T-helper 22 cell (primary cell): ENCODE measurements around the gene FKBP5.
"Not testable (repeated sequence)": the region's sequence is repeated elsewhere in the genome, so short reads cannot be mapped to it uniquely, and the experiment has no call there.

Experiments
- DNase-seq: peaks from one replicate; pipeline ENCODE4 v3.0.0-alpha.2; 2020; ENCODE audit warnings: low read depth

Gene FKBP5

GRCh38 chr6:35543459-35544193 is 145.1 kb downstream of the FKBP5 start:
- DNase-seq: no peak

- DNase-seq: no peak
Measured at GRCh38 chr6:35541836-35542235, 146.9 kb downstream of the FKBP5 start.

- no peak for DNase-seq
Measured at GRCh38 chr6:35539223-35539622, 149.5 kb downstream of the FKBP5 start.

- not testable (repeated sequence) for DNase-seq
Measured at GRCh38 chr6:35535847-35536246, 152.9 kb downstream of the FKBP5 start.

- no peak for DNase-seq
Measured at GRCh38 chr6:35534407-35535170, 154.1 kb downstream of the FKBP5 start.

- no peak for DNase-seq
Measured at GRCh38 chr6:35533981-35534380, 154.7 kb downstream of the FKBP5 start.

- DNase-seq: no peak
Measured at GRCh38 chr6:35532126-35532525, 156.6 kb downstream of the FKBP5 start.

- DNase-seq: no peak
Measured at GRCh38 chr6:35524380-35525020, 164.2 kb downstream of the FKBP5 start.
